GM12878 (cell line): ENCODE results near the gene KERA. TPM values are rescaled to one million over a fixed set of nuclear protein-coding genes. Genes with fewer than 3 reads are reported as not detected.

Source experiments
- CUX1 ChIP-seq: IDR thresholded peaks from 2 replicates; pipeline ENCODE4 v1.6.1; 2012; ENCODE audit warnings: improper control_type of control experiment, low read depth, low read length; ENCODE audit not compliant: insufficient replicate concordance
- GATAD2B ChIP-seq: fragments of 450-650 bp; conservative IDR thresholded peaks from 2 replicates; pipeline ENCODE4 v1.6.1; 2017; ENCODE audit warnings: low read depth, mild to moderate bottlenecking, moderate library complexity
- IKZF2 ChIP-seq, 2 experiments: fragments of 450-650 bp; IDR thresholded peaks; 2 replicates each; pipeline ENCODE4 v1.6.1; 2017; ENCODE audit warnings: mild to moderate bottlenecking in 2 of 2, moderate library complexity in 2 of 2
- MLLT1 ChIP-seq: fragments of 450-650 bp; IDR thresholded peaks from 2 replicates; pipeline ENCODE4 v1.6.1; 2016; ENCODE audit warnings: mild to moderate bottlenecking
- NFYA ChIP-seq: IDR thresholded peaks from 2 replicates; pipeline ENCODE4 v1.6.1; 2011; ENCODE audit warnings: low read depth, mild to moderate bottlenecking, low read length, improper control_type of control experiment, borderline replicate concordance
- NFYB ChIP-seq: IDR thresholded peaks from 2 replicates; pipeline ENCODE4 v1.6.1; 2011; ENCODE audit warnings: low read depth, mild to moderate bottlenecking, low read length, improper control_type of control experiment, moderate library complexity; ENCODE audit not compliant: insufficient read depth
- REST ChIP-seq: IDR thresholded peaks from 2 replicates; pipeline ENCODE4 v1.6.1; 2012; ENCODE audit warnings: mild to moderate bottlenecking, low read depth, low read length
- SRF ChIP-seq, 2 experiments: IDR thresholded peaks; 2 replicates each; pipeline ENCODE4 v1.6.1; 2011; ENCODE audit warnings: low read depth in 2 of 2, low read length in 2 of 2, mild to moderate bottlenecking in 1 of 2, moderate library complexity in 1 of 2
- TBL1XR1 ChIP-seq: IDR thresholded peaks from 2 replicates; pipeline ENCODE4 v1.6.1; 2012; ENCODE audit warnings: low read depth, low read length, improper control_type of control experiment
- polyA plus RNA-seq, 11 experiments: library from polyadenylated mRNA; depleted of rRNA in 4 of 11; unstranded in 6 of 11; stranded (reverse) in 5 of 11; fragments of >200 nt; fragmentation: Nextera tagmentation in 4 of 11; fragmentation: Illumina TruSeq in 1 of 11; extraction: Ambion mirVana in 4 of 11; extraction: Trizol in 1 of 11; gene quantifications; 1 replicate in 1 of 11; 2 replicates in 10 of 11; pipeline versions ENCODE4 v1.2.1 to v1.2.3, GENCODE V29; 2011 to 2016; ENCODE audit warnings: inconsistent platforms in 2 of 11, missing spikeins in 2 of 11, low read depth in 1 of 11
- total RNA-seq, 4 experiments: library from RNA; depleted of rRNA in 3 of 4; stranded (reverse); fragments of >200 nt in 3 of 4; fragmentation: Illumina TruSeq in 1 of 4; extraction: Trizol in 1 of 4; gene quantifications; 2 replicates each; pipeline versions ENCODE4 v1.2.1 to v1.2.3, GENCODE V29; 2013 to 2021

KERA gene
- total and polyA plus RNA-seq, 10 of the 15 experiments (the other 5 are each of a cell fraction or from before 2014, with no cell fraction given): not detected

GRCh38 chr12:91080041-91080440 lies 22.2 kb upstream of the KERA start (continued):
- TF ChIP-seq CUX1 (no peak), MLLT1 (no peak), TBL1XR1 (no peak), NFYB (no peak), SRF (IDR thresholded peaks at IDR 0.05; ENCODE audit: low read depth in 2 of 2, low read length in 2 of 2) (no peak), IKZF2 (IDR thresholded peaks at IDR 0.05) (no peak), NFYA (no peak), REST (no peak), GATAD2B (no peak)
